Lower leg skin (tissue), 4 donors: Measurements from ENCODE around the gene FRAS1. TPM values are rescaled to one million over a fixed set of nuclear protein-coding genes. Genes with fewer than 3 reads are reported as not detected.
"Not testable (repeated sequence)": the region's sequence is repeated elsewhere in the genome, so short reads cannot be mapped to it uniquely, and the experiment has no call there.

Experiments
- DNase-seq, 2 donors: peaks; one replicate each; pipeline ENCODE4 v3.0.0-alpha.2; 2019; ENCODE audit warnings: low spot score in 2 of 2
- H3K4me3 ChIP-seq: fragments of 200-600 bp; sonication (generic); 2 replicates; pipeline ENCODE4 v1.5.1; 2017; ENCODE audit warnings: mild to moderate bottlenecking, low read depth; ENCODE audit not compliant: poor library complexity, severe bottlenecking
- CTCF ChIP-seq, 3 donors: fragments of 450-650 bp; IDR thresholded peaks; one replicate each; pipeline ENCODE4 v1.5.1; 2016; ENCODE audit warnings: antibody characterized with exemption in 3 of 3, mild to moderate bottlenecking in 3 of 3, moderate library complexity in 2 of 3
- POLR2A ChIP-seq, 2 donors: fragments of 450-650 bp; IDR thresholded peaks; one replicate each; pipeline ENCODE4 v1.6.1; 2016 to 2017; ENCODE audit warnings: antibody characterized with exemption in 2 of 2, mild to moderate bottlenecking in 1 of 2, moderate library complexity in 1 of 2
- WGBS, 2 donors: methylation state at CpG; one replicate each; pipeline ENCODE4 v1.1.5; 2018; 5-methylcytosine and 5-hydroxymethylcytosine counted together
- intact Hi-C: fragments of 100-400 bp; cut with DNase I; formaldehyde crosslinking; loops from one replicate; pipeline ENCODE4 v1.15.0; 2023; ENCODE audit warnings: low total_unique reads
- total RNA-seq, 4 donors: library from RNA; depleted of rRNA; stranded (reverse); fragments of >200 nt; gene quantifications; one replicate each; pipeline ENCODE4 v1.1.0, GENCODE V29; 2016

Gene FRAS1
- total RNA-seq, 4 donors from 2014 or later: 0.83 to 5.3 (median 3.0) TPM

GRCh38 chr4:78267790-78268189 is 210.7 kb downstream of the FRAS1 start:
- intact Hi-C loops: no loop called here

GRCh38 chr4:78268597-78268996 is 211.5 kb downstream of the FRAS1 start:
- no peak for TF ChIP-seq CTCF (IDR thresholded peaks at IDR 0.05)
- no peak for TF ChIP-seq POLR2A (IDR thresholded peaks at IDR 0.05)
- DNase-seq: no peak
- 80 to 86% methylated on average over 2 of the region's 2 CpGs for WGBS, 2 donors
- no peak overlapping the region for H3K4me3 ChIP-seq
- intact Hi-C loops: no loop called here

More at GRCh38 chr4:78267790-78268189, 210.7 kb downstream of the FRAS1 start:
- no peak overlapping the region for H3K4me3 ChIP-seq
- no peak for TF ChIP-seq CTCF (IDR thresholded peaks at IDR 0.05)
- TF ChIP-seq POLR2A (IDR thresholded peaks at IDR 0.05): no peak
- no peak for DNase-seq
- WGBS, 2 donors: 77 to 81% methylated on average over 7 of the region's 7 CpGs

- H3K4me3 ChIP-seq, DNase-seq, intact Hi-C loops: not testable (repeated sequence)
- 64 to 93% methylated on average over 4 of the region's 4 CpGs for WGBS, 2 donors
Measured at GRCh38 chr4:78275450-78275849, 218.3 kb downstream of the FRAS1 start.

GRCh38 chr4:78286281-78286680 is 229.2 kb downstream of the FRAS1 start:
- intact Hi-C loops: no loop called here
- no peak for DNase-seq
- no peak for TF ChIP-seq CTCF (IDR thresholded peaks at IDR 0.05)
- TF ChIP-seq POLR2A (IDR thresholded peaks at IDR 0.05): no peak
- WGBS, 2 donors: 90 to 98% methylated on average over 5 of the region's 5 CpGs
- H3K4me3 ChIP-seq: no peak overlapping the region

GRCh38 chr4:78288327-78288726 is 231.2 kb downstream of the FRAS1 start:
- no peak for TF ChIP-seq POLR2A (IDR thresholded peaks at IDR 0.05)
- no peak for TF ChIP-seq CTCF (IDR thresholded peaks at IDR 0.05)
- H3K4me3 ChIP-seq: no peak overlapping the region
- 67 to 74% methylated on average over 2 of the region's 2 CpGs for WGBS, 2 donors
- intact Hi-C loops: no loop called here
- no peak for DNase-seq

- DNase-seq: no peak
- WGBS, 2 donors: 77% methylated on average over 3 of the region's 3 CpGs
- intact Hi-C loops: no loop called here
- no peak overlapping the region for H3K4me3 ChIP-seq
- TF ChIP-seq CTCF (IDR thresholded peaks at IDR 0.05) (no peak), POLR2A (IDR thresholded peaks at IDR 0.05) (no peak)
Measured at GRCh38 chr4:78291277-78291676, 234.2 kb downstream of the FRAS1 start.
